IPS DF 6.9 (cell line): ENCODE data around the gene CNTN2.
A peak's percentile ranks its signal among the peaks of the same experiment; 100 is the strongest.

Experiments used
- DNase-seq: peaks from one replicate; pipeline ENCODE4 v3.0.0-alpha.2; 2013; ENCODE audit warnings: low read depth, low spot score
- H3K27ac ChIP-seq: one replicate; pipeline ENCODE4 v1.5.1; 2013; ENCODE audit warnings: low read length, control low read depth
- H3K27me3 ChIP-seq: 2 replicates; pipeline ENCODE4 v1.6.1; 2013; ENCODE audit warnings: mild to moderate bottlenecking, low read length; ENCODE audit not compliant: control insufficient read depth, insufficient read depth
- H3K36me3 ChIP-seq: 2 replicates; pipeline ENCODE4 v1.6.1; 2013; ENCODE audit warnings: low read length; ENCODE audit not compliant: control insufficient read depth, insufficient read depth
- H3K4me1 ChIP-seq: 2 replicates; pipeline ENCODE4 v1.6.1; 2013; ENCODE audit warnings: low read length; ENCODE audit not compliant: control insufficient read depth, insufficient read depth
- H3K4me3 ChIP-seq: 2 replicates; pipeline ENCODE4 v1.5.1; 2013; ENCODE audit warnings: mild to moderate bottlenecking, low read length
- H3K9me3 ChIP-seq: 2 replicates; pipeline ENCODE4 v1.6.1; 2013; ENCODE audit warnings: low read length, inconsistent platforms; ENCODE audit not compliant: control insufficient read depth, insufficient read depth
- WGBS: extraction: QIAGEN DNeasy Blood & Tissue Kit; methylation state at CpG from one replicate; pipeline ENCODE4 v1.1.7; 2013; ENCODE audit warnings: mixed read lengths, missing lambda C conversion rate; ENCODE audit not compliant: insufficient read length, insufficient coverage; 5-methylcytosine and 5-hydroxymethylcytosine counted together

Gene CNTN2

GRCh38 chr1:205038132-205038786 lies 4.8 kb upstream of the CNTN2 start:
- WGBS = no CpG with 5 or more reads among the region's 6 CpGs
- Histone ChIP-seq H3K36me3 (no peaks in the 10 kb centered on the region), H3K27ac (no peak overlapping the region), H3K27me3 (peaks cover 6% of the 10 kb centered on the region; the same call in 1 of the 2 replicates), H3K4me3 (no peak overlapping the region), H3K9me3 (no peaks in the 10 kb centered on the region), H3K4me1 (no peaks in the 10 kb centered on the region)
- no peak for DNase-seq

GRCh38 chr1:205041001-205041715 lies 1.9 kb upstream of the CNTN2 start:
- WGBS = no CpG with 5 or more reads among the region's 4 CpGs

GRCh38 chr1:205041998-205042910 lies 758 bp upstream of the CNTN2 start:
- Histone ChIP-seq H3K4me1 (peaks cover 22% of the 10 kb centered on the region), H3K9me3 (no peaks in the 10 kb centered on the region), H3K4me3 (peak overlapping the region; percentile 11; the same call in 1 of the 2 replicates), H3K27me3 (peaks cover 6% of the 10 kb centered on the region; the same call in 1 of the 2 replicates), H3K27ac (no peak overlapping the region), H3K36me3 (no peaks in the 10 kb centered on the region)
- DNase-seq = no peak
- no CpG with 5 or more reads among the region's 16 CpGs for WGBS

More at GRCh38 chr1:205041001-205041715, 1.9 kb upstream of the CNTN2 start:
- no peak for DNase-seq
- Histone ChIP-seq H3K4me3 (no peak overlapping the region), H3K36me3 (no peaks in the 10 kb centered on the region), H3K27me3 (peaks cover 6% of the 10 kb centered on the region; the same call in 1 of the 2 replicates), H3K27ac (no peak overlapping the region), H3K9me3 (no peaks in the 10 kb centered on the region), H3K4me1 (peaks cover 22% of the 10 kb centered on the region)

- Histone ChIP-seq H3K27ac (no peak overlapping the region), H3K27me3 (peaks cover 6% of the 10 kb centered on the region; the same call in 1 of the 2 replicates), H3K9me3 (no peaks in the 10 kb centered on the region), H3K4me1 (peaks cover 22% of the 10 kb centered on the region), H3K4me3 (no peak overlapping the region), H3K36me3 (no peaks in the 10 kb centered on the region)
- no CpG with 5 or more reads among the region's 4 CpGs for WGBS
- DNase-seq = no peak
These were observed 854 bp downstream of the CNTN2 start for GRCh38 chr1:205043866-205044265.

GRCh38 chr1:205044741-205045140 lies 1.7 kb downstream of the CNTN2 start:
- H3K27me3 ChIP-seq = peaks cover 6% of the 10 kb centered on the region; the same call in 1 of the 2 replicates
- no CpG with 5 or more reads among the region's 5 CpGs for WGBS
- no peak overlapping the region for H3K4me3 ChIP-seq

GRCh38 chr1:205045146-205045545 lies 2.1 kb downstream of the CNTN2 start:
- WGBS = 100% methylated on average over 4 of the region's 11 CpGs
- Histone ChIP-seq H3K4me1 (peaks cover 22% of the 10 kb centered on the region), H3K36me3 (no peaks in the 10 kb centered on the region), H3K27me3 (peaks cover 6% of the 10 kb centered on the region; the same call in 1 of the 2 replicates), H3K9me3 (no peaks in the 10 kb centered on the region), H3K4me3 (no peak overlapping the region), H3K27ac (no peak overlapping the region)
- no peak for DNase-seq

More at GRCh38 chr1:205044741-205045140, 1.7 kb downstream of the CNTN2 start:
- Histone ChIP-seq H3K4me1 (peaks cover 22% of the 10 kb centered on the region), H3K36me3 (no peaks in the 10 kb centered on the region), H3K9me3 (no peaks in the 10 kb centered on the region), H3K27ac (no peak overlapping the region)
- DNase-seq = no peak

- H3K27ac ChIP-seq = no peak overlapping the region
- no CpG with 5 or more reads among the region's 4 CpGs for WGBS
- H3K36me3 ChIP-seq = no peaks in the 10 kb centered on the region
- no peaks in the 10 kb centered on the region for H3K9me3 ChIP-seq
- peaks cover 22% of the 10 kb centered on the region for H3K4me1 ChIP-seq
- DNase-seq = no peak
- no peak overlapping the region for H3K4me3 ChIP-seq
- peaks cover 4% of the 10 kb centered on the region; the same call in 1 of the 2 replicates for H3K27me3 ChIP-seq
These were observed 3.9 kb downstream of the CNTN2 start for GRCh38 chr1:205046870-205047269.

- no peak overlapping the region for H3K27ac ChIP-seq
- DNase-seq = no peak
- no peaks in the 10 kb centered on the region; the same call in 1 of the 2 replicates for H3K27me3 ChIP-seq
- H3K36me3 ChIP-seq = no peaks in the 10 kb centered on the region
- H3K4me1 ChIP-seq = peaks cover 22% of the 10 kb centered on the region
- H3K4me3 ChIP-seq = no peak overlapping the region
- no peaks in the 10 kb centered on the region for H3K9me3 ChIP-seq
- WGBS = no CpG with 5 or more reads among the region's 5 CpGs
These were observed 4.8 kb downstream of the CNTN2 start for GRCh38 chr1:205047764-205048231.

- no peaks in the 10 kb centered on the region for H3K36me3 ChIP-seq
- H3K4me1 ChIP-seq = peaks cover 22% of the 10 kb centered on the region
- no peak overlapping the region for H3K27ac ChIP-seq
- no peaks in the 10 kb centered on the region; the same call in 1 of the 2 replicates for H3K27me3 ChIP-seq
- no peaks in the 10 kb centered on the region for H3K9me3 ChIP-seq
- H3K4me3 ChIP-seq = no peak overlapping the region
- WGBS = no CpG with 5 or more reads among the region's 9 CpGs
- DNase-seq = no peak
These were observed 5.4 kb downstream of the CNTN2 start for GRCh38 chr1:205048382-205048781.

GRCh38 chr1:205049479-205049878 lies 6.5 kb downstream of the CNTN2 start:
- no peak overlapping the region for H3K4me3 ChIP-seq
- H3K4me1 ChIP-seq = peaks cover 15% of the 10 kb centered on the region
- H3K9me3 ChIP-seq = no peaks in the 10 kb centered on the region
- no peak for DNase-seq
- 0 out of 2 replicates have a peak, but pooled peaks cover 2% of the 10 kb centered on the region for H3K36me3 ChIP-seq
- no peaks in the 10 kb centered on the region; the same call in 1 of the 2 replicates for H3K27me3 ChIP-seq
- H3K27ac ChIP-seq = no peak overlapping the region
- no CpG with 5 or more reads among the region's 6 CpGs for WGBS
